Kasumi-1 (cell line): ENCODE data around the gene REPIN1.
A peak's percentile ranks its signal among the peaks of the same experiment; 100 is the strongest.

ENCODE experiments used
- DNase-seq, 2 experiments: peaks; one replicate each; lab custom pipeline; 2025; lab: John Stamatoyannopoulos, UW

The REPIN1 gene

DNA sequence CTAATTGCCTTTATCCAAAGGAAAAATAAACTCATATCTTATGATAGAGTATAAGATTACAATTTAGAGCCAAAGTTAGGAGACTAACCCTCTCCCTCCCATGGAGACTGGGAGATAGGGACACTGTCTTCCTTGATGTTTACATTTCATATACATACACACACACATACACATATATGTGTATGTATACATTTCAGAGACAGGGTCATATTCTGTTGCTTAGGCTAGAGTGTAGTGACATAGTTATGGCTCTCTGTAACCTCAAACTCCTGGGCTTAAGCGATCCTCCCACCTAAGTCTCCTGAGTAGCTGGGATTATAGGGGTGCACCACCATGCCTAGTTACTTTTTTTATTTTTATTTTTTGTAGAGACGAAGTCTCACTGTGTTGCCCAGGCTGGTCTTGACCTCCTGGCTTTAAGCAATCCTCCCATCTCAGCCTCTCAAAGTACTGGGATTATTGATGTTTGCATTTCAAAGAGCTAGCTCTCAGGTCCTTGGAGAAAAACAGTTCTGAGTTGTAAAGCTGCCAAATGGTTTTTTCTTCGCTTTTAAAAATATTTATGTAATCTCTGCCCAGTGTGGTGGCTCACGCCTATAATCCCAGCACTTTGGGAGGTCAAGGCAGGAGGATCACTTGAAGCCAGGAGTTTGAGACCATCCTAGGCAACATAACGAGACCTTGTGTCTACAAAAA is 8.1 kb upstream of the REPIN1 start:
- DNase-seq: no peak

DNA sequence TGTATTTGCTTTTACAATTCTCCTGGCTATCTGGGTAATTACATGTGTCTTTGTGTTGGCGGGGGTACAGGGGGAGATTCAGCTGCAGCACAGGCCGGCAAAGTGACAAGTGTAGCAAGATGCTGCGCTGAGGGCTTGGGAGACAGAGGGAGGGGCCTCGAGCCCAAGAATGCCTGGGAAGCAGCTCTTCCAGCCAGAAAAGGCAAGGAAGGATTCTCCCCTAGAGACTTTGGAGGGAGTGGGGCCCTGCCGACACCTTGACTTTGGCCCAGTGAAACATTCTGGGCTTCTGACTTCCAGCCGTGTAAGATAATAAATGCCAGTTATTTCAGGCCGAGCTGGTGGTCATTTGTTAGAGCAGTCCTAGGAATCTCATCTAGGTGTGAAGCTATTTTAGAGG is 7.2 kb upstream of the REPIN1 start:
- no peak for DNase-seq

DNA sequence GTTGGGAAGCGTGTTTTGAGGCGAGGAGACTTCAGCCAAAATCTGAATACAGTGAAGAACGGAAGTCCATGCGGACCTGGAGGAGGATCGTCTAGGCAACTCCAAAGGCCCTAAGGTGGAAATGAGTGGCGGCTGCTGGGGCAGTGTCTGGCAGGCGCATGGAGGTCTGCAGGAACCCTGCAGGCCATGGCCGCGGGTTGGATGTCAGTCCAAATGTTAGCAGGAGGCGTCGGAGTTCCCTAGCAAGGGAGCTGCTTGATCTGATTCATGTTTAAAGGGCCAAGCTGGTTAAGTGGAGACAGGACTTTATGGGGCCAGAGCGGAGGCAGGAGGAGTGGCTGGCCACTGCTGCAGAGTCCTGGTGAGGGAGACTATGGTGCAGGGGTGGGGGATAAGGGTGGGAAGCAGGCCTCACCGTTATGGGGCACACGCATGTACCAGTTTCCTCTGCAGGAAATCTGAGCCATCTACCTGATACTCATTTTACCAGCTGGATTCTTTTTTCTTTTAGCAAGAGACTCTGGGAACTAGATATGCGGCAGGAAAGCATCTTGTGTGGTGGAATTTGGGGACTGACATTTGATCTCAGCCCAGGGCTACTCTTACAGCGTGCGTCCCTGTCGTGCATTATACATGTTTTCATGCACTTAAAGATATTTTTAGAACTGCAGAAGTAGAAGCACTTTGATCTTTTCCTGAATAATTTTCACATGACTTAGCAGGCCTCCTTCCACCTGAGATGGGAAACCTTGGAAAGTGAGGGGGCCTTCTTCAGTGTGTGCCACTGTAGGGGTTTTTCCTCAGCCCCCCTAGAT is 6.6 kb upstream of the REPIN1 start:
- DNase-seq: no peak

DNA sequence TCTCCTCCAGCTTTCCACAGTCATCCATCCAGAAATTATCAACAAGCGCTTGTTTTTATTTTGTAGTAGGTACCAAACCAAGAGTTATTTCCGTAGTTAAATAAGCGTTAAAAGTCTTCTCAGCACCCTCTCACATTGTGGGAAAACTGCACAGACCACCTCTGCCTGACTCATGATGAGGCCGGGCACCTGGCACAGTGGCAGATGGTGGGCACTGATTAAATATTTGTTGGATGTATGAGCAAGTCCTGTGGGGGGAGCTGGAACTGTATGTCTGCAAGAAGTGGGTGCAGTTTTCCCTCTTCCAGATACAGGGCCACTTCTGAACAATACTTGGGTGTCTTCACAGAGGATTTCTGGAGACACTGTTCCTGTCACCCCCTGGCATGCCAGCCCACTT is 5.3 kb upstream of the REPIN1 start:
- DNase-seq: no peak

DNA sequence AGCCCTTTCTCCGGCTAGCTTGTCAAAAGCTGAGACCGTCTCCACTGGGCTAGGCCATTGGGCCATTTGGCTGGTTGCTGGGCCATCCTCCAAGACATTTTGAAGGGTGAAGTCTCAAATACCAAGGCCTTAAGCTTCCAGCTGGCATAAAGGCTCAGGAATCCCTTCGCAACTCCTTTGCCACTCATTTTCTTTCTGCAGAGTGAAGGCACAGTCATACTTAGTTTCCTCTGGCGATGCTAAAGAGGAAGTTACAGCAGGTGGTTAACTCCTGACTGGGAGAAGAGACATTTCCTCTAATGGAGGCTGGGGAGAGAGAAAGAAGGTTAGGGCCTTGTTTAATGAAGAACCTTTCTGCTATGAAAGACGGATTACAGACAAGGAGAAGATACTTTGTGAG is 4.8 kb upstream of the REPIN1 start:
- peak; percentile 91 to 92 for DNase-seq

DNA sequence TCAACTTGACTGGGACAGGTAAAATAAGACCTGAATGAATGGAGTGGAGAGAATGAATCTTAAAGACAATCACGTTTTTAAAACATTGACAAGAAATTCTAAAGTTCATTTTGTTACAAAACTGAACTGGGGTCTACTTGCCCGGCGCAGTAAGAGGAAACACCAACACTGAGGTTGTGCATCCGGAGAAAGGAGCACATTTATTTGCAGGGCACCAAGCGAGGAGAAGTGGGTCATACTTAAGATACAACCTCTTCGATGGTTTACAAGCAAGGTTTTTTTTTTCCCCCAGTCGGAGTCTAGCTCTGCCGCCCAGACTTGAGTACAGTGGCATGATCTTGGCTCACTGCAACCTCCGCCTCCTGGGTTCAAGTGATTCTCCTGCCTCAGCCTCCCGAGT is 3.4 kb upstream of the REPIN1 start:
- no peak for DNase-seq

DNA sequence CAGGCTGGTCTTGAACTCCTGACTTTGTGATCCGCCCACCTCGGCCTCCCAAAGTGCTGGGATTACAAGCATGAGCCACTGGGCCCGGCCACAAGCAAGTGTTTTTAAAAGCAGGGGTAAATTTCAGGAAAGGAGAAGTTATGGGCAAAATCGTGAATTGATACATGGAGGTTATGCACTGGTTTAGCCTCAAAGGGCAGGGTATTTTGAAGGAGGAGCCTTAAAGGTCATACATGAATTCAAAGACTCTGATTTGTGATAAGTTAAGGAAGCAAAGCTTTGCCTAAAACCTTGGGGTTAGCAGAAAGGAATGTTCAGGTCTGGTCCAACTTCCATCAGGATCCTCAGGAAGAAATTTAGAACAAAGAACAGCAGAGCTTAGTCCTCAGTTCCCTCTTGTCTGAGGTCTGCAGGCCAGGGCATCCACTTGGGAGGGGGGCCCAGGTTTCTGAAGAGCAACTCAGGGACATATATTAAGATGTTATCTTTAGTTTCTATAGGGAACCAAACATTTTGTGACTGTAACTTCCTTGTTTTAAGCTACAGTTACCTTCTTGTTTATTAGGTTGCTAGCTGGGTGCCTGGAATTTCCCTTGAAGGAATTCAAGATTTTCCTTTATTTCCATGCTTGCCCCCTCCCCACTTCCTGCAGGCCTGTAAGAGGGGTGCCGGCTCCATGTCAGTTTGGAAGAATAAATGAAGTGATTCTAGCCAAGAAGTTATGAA is 2.8 kb upstream of the REPIN1 start:
- DNase-seq: peak; percentile 65 to 67

DNA sequence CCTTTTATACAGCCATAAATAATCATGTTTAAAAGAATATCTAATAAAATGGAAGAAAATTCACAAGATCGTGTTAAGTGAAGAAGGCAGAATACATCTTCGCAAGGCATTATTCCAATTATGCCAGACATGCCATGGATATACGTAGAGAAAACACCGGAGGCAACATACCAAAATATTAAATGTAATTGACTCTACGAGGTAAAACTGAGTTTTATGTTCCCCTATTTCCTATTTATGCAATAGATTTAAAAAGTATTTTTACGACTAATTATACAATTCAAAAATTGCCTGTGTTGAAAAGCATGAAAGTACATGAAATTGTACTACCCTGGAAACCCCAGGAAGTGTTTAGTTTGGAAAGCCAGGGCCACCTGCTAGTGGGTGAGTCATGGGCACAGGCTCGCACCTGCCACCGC is 936 bp upstream of the REPIN1 start:
- no peak for DNase-seq

DNA sequence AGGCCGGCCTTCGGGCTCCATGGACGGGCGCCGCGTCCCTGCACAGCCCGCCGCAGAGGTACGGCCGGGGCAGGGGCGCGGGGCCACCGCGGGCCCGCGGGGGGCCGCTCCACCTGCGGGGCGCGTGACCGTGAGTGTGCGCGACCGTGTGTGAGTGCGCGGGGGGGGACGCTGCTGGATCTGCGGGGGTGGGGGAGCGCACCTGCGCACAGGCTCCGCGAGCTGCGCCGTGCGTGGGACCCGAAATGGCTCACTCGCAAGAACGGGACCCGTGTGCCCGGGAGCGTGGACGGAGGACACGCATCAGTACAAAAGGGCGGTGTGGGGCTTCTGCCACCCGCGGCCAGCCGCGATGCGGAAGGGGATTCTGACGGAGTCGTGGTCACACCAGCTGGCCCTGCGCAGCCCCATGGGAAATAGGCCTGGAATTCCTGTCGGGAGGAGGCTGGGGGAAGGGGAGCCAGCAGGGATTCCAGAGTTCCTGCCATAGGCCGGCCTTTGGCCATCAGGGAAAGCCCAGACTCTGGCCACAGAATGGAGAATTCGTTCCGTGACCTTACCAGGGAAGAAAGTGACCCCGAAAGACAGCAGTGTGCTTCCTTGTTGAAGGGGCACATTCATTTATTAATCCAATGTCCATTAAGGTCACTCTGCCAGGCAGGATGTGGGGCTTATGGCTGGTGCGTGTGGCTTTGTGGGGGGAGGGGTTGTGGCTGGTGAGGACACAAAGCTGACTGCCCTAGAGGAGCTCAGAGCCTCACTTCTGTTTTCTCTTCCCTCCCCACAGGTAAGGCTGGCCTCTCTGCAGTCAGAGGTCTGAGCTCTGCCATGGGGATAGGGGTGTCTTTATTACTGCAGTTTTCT is 494 bp downstream of the REPIN1 start:
- no peak for DNase-seq

DNA sequence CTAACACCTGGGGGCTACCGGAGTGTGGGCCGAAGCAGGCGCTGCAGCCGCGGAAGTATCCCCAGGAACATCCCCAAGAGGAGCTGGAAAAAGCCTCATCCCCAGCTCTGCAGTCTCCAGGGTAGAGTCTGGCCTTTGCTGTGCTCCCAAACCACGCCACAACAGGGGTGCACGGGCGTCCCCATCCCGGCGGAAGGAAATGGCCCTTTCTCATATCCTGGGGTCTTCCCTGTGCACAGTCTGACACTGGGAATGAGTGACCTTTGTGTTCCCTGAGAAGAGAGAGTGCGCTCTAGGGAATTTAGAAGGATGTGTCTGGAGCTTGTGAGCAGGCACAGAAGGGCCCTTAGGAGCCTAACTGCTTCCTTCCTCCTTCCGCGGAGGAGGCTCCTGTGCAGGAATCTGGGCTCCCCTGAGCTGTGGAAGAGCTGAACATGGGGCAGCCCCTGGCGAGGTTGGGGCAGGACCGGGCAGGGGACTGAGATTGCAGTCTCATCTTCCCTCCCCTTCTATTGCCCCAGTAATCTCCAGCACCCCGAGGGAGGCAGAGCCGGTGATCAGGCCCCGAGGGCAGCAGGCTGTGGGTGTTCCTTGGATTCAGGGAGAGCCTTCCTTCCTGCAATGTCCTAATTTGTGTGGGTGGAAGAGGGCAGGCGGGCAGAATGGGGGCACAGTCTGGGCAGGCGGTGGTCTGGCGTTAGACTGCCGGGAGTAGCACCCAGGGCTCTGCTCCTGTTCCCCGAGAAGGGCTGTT is 1.3 kb downstream of the REPIN1 start:
- DNase-seq: no peak

DNA sequence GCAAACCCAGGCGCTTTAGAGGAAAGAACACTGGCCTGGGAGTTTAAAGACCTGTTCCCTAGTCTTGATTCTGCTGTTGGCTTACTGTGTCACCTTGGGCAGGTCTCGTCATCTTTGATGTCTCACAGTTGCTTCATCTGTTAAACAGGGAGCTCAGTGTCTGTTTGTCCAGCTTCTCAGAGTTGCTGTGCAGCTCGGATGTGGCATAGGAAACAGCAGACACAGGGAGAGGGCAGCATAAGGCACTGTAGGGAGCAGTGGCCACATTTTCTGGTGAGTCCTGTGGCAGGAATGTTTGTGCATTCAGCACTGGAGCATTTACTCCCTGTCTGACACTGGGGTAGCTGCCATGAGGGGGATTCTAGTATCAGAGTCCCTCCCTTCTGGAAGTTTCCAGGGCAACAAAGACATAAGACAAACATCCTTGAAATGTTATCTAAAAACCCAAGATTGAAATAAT is 2.0 kb downstream of the REPIN1 start:
- DNase-seq: no peak

DNA sequence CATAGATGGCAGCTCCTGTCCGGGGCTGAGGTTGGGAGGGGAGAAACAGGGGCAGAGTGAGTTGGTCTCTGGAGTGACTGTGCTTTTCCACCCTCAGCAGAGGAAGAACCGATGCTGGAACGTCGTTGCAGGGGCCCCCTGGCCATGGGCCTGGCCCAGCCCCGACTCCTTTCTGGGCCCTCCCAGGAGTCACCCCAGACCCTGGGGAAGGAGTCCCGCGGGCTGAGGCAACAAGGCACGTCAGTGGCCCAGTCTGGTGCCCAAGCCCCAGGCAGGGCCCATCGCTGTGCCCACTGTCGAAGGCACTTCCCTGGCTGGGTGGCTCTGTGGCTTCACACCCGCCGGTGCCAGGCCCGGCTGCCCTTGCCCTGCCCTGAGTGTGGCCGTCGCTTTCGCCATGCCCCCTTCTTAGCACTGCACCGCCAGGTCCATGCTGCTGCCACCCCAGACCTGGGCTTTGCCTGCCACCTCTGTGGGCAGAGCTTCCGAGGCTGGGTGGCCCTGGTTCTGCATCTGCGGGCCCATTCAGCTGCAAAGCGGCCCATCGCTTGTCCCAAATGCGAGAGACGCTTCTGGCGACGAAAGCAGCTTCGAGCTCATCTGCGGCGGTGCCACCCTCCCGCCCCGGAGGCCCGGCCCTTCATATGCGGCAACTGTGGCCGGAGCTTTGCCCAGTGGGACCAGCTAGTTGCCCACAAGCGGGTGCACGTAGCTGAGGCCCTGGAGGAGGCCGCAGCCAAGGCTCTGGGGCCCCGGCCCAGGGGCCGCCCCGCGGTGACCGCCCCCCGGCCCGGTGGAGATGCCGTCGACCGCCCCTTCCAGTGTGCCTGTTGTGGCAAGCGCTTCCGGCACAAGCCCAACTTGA is 2.7 kb downstream of the REPIN1 start:
- DNase-seq: no peak

DNA sequence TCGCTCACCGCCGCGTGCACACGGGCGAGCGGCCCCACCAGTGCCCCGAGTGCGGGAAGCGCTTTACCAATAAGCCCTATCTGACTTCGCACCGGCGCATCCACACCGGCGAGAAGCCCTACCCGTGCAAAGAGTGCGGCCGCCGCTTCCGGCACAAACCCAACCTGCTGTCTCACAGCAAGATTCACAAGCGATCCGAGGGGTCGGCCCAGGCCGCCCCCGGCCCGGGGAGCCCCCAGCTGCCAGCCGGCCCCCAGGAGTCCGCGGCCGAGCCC is 3.3 kb downstream of the REPIN1 start:
- DNase-seq: no peak

DNA sequence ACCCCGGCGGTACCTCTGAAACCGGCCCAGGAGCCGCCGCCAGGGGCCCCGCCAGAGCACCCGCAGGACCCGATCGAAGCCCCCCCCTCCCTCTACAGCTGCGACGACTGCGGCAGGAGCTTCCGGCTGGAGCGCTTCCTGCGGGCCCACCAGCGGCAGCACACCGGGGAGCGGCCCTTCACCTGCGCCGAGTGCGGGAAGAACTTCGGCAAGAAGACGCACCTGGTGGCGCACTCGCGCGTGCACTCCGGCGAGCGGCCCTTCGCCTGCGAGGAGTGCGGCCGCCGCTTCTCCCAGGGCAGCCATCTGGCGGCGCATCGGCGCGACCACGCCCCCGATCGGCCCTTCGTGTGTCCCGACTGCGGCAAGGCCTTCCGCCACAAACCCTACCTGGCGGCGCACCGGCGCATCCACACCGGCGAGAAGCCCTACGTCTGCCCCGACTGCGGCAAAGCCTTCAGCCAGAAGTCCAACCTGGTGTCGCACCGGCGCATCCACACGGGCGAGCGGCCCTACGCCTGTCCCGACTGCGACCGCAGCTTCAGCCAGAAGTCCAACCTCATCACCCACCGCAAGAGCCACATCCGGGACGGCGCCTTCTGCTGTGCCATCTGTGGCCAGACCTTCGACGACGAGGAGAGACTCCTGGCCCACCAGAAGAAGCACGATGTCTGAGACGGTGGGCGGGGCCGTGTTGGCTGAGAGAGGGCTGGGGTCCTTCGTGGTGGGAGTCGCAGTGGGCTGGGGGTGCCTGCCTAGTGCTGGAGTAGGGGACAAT is 3.8 kb downstream of the REPIN1 start:
- no peak for DNase-seq

DNA sequence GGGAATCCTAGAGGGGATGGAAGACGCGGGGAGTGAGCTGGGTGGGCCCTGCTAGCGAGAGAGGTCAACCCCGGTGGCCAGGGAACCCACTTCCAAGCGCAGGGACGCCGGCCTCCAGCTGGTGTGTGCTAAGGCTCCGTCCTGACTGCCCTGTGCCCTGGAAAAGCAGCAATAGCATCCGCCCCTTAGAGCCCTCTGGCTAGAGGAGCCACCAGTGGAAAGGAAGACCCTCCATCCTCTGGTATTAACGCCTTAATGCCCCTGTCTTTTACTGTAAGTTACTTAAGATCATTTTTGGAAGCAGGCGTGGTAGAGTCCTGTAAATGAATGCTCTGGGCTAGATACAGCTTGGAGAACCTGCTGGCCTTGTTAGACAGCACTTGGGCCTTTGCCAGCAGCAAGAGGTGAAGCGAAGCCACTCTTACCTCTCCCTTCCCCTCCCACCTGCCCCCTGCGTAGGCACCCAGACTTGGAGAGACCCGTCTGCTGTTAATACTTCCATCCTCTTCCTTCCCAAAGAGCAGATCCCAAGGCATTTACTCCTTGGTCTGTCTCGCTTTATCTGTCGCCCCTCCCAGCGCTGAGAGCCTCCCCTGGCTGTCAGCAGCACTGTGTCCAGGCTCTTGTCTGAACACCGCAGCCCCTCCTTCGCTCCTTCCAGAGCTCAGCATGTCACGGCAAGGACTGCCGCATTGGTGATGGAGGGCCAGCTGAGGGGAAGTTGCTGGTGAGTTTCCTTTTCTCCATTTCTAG is 4.6 kb downstream of the REPIN1 start:
- DNase-seq: no peak

DNA sequence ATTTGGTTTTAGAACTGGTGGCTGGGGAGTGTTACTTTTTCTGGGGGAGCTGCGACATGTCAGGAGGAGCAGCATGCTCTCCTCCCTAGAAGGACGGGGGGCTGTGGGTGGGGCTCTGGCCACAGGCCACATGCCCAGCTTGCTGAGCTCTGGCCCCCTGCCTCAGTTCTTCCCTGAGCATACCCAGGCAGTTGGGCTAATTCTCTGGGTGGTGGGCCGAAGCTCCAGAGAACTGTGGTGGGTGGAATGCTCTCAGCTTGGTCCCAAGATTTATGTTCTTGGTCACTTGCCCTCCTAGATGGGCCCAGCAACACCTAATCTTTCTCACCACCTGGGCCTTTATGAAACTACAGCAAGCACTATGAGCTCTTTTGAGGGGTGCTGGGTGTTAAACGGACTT is 5.4 kb downstream of the REPIN1 start:
- DNase-seq: no peak

DNA sequence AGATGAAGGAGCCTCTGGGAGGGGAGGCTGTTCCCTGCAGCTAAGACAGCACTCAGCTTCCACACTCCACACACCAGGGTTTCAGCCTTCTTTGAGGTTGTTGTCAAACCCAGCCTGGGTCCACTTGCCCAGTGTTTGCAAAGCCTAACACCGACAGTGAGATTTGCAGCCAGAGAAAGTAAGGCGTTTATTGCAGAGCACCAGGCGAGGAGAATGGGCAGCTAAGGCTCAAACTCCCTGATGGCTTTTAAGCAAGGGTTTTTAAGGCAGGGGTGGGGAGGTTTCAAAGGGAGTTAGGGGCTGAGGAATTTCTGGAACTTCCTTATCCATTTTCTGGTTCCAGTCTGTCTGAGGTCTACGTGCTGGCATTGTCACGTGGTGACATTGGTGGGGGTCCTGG is 5.8 kb downstream of the REPIN1 start:
- DNase-seq: no peak

DNA sequence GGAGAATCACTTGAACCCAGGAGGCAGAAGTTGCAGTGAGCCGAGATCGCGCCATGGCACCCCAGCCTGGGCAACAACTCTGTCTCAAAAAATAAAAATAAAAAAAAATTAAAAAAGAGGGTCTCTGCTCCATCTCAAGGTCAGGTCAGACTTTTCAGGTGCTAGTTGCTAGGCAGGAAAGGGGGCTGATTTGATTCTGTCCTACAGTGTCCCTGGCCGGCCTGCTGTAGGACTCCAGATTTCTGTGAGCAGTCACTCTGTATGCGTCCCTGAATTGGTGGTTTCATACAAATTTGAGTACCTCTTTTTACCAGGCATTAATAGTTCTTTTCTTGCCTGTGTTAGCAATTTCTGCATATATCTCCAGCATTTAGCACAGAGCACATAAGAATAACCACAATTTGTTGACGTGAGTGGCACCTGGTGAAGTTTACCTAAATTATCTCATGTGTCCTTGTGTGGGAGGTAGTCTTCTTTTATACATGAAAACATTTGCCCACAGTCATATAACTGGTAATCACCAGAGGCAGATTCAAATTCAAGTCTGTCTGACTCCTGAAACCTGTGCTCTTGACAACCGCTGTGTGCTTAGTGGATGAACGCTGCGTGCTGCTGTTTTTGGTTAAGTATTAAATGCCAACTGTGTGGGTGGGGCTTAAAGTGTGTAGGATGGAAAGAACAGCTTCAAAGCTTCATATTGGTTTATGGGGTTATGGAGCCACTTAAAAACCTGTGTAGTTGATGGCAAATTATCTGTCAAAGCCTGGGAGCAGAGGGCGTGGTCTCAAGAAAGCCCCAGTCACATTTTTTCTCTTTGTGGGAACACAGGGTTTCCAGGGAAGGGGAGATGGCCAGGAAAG is 7.3 kb downstream of the REPIN1 start:
- no peak for DNase-seq
